Mesenchymal stem cell (in vitro differentiated cells and primary cell): Measurements from ENCODE around the gene IL17C.

Experiments used
- DNase-seq: peaks from one replicate; pipeline ENCODE4 v3.0.0-alpha.2; 2013
- H2AFZ ChIP-seq: one replicate; pipeline ENCODE4 v1.6.1; 2013; ENCODE audit warnings: low read depth, mild to moderate bottlenecking, control low read depth, inconsistent platforms, low read length, moderate library complexity
- H2AK5ac ChIP-seq: 2 replicates; pipeline ENCODE4 v1.6.1; 2013; ENCODE audit warnings: low read length, moderate library complexity, mild to moderate bottlenecking, inconsistent platforms; ENCODE audit not compliant: severe bottlenecking
- H2BK120ac ChIP-seq: one replicate; pipeline ENCODE4 v1.6.1; 2013; ENCODE audit warnings: low read depth, mild to moderate bottlenecking, inconsistent platforms, low read length, moderate library complexity
- H2BK12ac ChIP-seq, 2 experiments: one replicate each; pipeline ENCODE4 v1.6.1; 2013; ENCODE audit warnings: inconsistent platforms in 2 of 2, low read length in 2 of 2, mild to moderate bottlenecking in 2 of 2, moderate library complexity in 2 of 2, control low read depth in 1 of 2
- H2BK15ac ChIP-seq: one replicate; pipeline ENCODE4 v1.6.1; 2013; ENCODE audit warnings: mild to moderate bottlenecking, low read depth, inconsistent platforms; ENCODE audit not compliant: poor library complexity, severe bottlenecking
- H2BK5ac ChIP-seq: 2 replicates; pipeline ENCODE4 v1.6.1; 2013; ENCODE audit warnings: low read depth, mild to moderate bottlenecking, low read length, control low read depth, inconsistent platforms; ENCODE audit not compliant: poor library complexity, severe bottlenecking
- H3K14ac ChIP-seq, 2 experiments: one replicate each; pipeline ENCODE4 v1.6.1; 2013; ENCODE audit warnings: inconsistent platforms in 2 of 2, low read length in 2 of 2, control low read depth in 1 of 2, mild to moderate bottlenecking in 1 of 2, moderate library complexity in 1 of 2
- H3K18ac ChIP-seq, 2 experiments: one replicate each; pipeline ENCODE4 v1.6.1; 2013; ENCODE audit warnings: inconsistent platforms in 2 of 2, low read length in 2 of 2, control low read depth in 1 of 2, low read depth in 1 of 2, mild to moderate bottlenecking in 1 of 2
- H3K23ac ChIP-seq, 2 experiments: one replicate each; pipeline ENCODE4 v1.6.1; 2013; ENCODE audit warnings: inconsistent platforms in 2 of 2, low read length in 2 of 2, mild to moderate bottlenecking in 2 of 2, moderate library complexity in 2 of 2, control low read depth in 1 of 2
- H3K27ac ChIP-seq: 2 replicates; pipeline ENCODE4 v1.5.1; 2013; ENCODE audit warnings: mild to moderate bottlenecking, moderate library complexity, low read length, control low read depth, inconsistent platforms; ENCODE audit not compliant: poor library complexity, severe bottlenecking
- H3K27me3 ChIP-seq, 2 experiments: 2 replicates each; pipeline versions ENCODE4 v1.6.1 to v1.7.0; 2013; ENCODE audit warnings: low read length in 2 of 2, mild to moderate bottlenecking in 2 of 2, moderate library complexity in 2 of 2, control low read depth in 1 of 2, inconsistent platforms in 1 of 2; ENCODE audit not compliant: control insufficient read depth in 1 of 2, insufficient read depth in 1 of 2
- H3K36me3 ChIP-seq, 2 experiments: 2 replicates each; pipeline versions ENCODE4 v1.6.1 to v1.7.0; 2013; ENCODE audit warnings: low read length in 2 of 2, control low read depth in 1 of 2, inconsistent platforms in 1 of 2, low read depth in 1 of 2, mild to moderate bottlenecking in 1 of 2; ENCODE audit not compliant: insufficient read depth in 2 of 2, control insufficient read depth in 1 of 2
- H3K4ac ChIP-seq, 2 experiments: one replicate each; pipeline ENCODE4 v1.6.1; 2013; ENCODE audit warnings: inconsistent platforms in 2 of 2, low read length in 2 of 2, mild to moderate bottlenecking in 2 of 2, moderate library complexity in 2 of 2, control low read depth in 1 of 2, low read depth in 1 of 2
- H3K4me1 ChIP-seq: 2 replicates; pipeline ENCODE4 v1.6.1; 2013; ENCODE audit warnings: low read depth, low read length, control low read depth; ENCODE audit not compliant: control insufficient read depth, insufficient read depth
- H3K4me2 ChIP-seq: 2 replicates; pipeline ENCODE4 v1.6.1; 2013; ENCODE audit warnings: low read length, mild to moderate bottlenecking, inconsistent platforms; ENCODE audit not compliant: poor library complexity, severe bottlenecking
- H3K4me3 ChIP-seq, 2 experiments: 2 replicates each; pipeline versions ENCODE4 v1.5.1 to v1.7.0; 2013; ENCODE audit warnings: low read length in 2 of 2, mild to moderate bottlenecking in 2 of 2, control low read depth in 1 of 2, low read depth in 1 of 2; ENCODE audit not compliant: insufficient read depth in 1 of 2
- H3K79me1 ChIP-seq: replicated peaks from 2 replicates; pipeline ENCODE4 v1.6.1; 2013; ENCODE audit warnings: mild to moderate bottlenecking, control low read depth, low read length, inconsistent platforms; ENCODE audit not compliant: poor library complexity, severe bottlenecking
- H3K9ac ChIP-seq: 2 replicates; pipeline ENCODE4 v1.7.0; 2013; ENCODE audit warnings: mild to moderate bottlenecking, low read length, moderate library complexity
- H3K9me3 ChIP-seq: 2 replicates; pipeline ENCODE4 v1.7.0; 2013; ENCODE audit warnings: mild to moderate bottlenecking, low read length; ENCODE audit not compliant: control insufficient read depth
- H4K8ac ChIP-seq: one replicate; pipeline ENCODE4 v1.6.1; 2013; ENCODE audit warnings: inconsistent platforms, mild to moderate bottlenecking, low read length, moderate library complexity
- H4K91ac ChIP-seq: one replicate; pipeline ENCODE4 v1.6.1; 2013; ENCODE audit warnings: mild to moderate bottlenecking, low read length, inconsistent platforms
- WGBS: methylation state at CpG from one replicate; pipeline ENCODE4 v1.1.7; 2013; ENCODE audit warnings: mixed read lengths; 5-methylcytosine and 5-hydroxymethylcytosine counted together

Gene IL17C

DNA sequence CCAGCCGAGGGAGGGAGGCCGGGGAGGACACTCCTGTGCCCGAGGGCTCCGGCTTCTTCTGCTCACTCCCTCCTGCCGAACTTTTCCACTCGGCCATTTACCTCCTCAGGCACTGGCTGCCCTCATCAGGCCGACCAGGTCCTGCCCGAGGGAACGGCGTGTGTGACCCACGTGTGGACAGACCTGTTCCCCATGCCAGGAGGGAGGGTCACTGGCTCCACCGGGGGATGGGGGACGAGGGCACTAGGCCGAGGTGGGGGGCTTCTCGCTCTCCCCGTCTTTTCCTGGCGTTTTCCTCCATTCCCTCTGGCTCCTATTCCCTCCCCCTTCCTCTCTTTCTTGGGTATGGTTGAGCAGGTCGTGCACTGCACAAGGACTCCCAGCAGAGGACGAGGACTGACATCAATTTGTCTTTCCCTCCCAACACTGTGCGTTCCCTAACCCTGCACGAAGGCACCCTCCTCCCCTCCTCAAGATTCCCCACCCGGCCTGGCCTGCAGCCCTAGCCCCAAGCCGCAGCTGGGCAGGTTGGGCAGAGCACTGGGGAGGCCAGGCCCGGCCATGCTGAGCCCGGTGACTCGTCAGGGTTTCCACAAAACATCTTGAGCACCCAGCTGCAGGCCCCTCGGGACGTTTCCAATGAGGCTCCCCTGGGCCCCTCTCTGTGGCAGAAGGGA lies 3.2 kb upstream of the IL17C start:
- Histone ChIP-seq H3K18ac (peak overlapping the region; percentile 61 to 81), H3K79me1 (peaks cover 2% of the 10 kb centered on the region), H4K91ac (peak overlapping the region; percentile 59), H3K36me3 (peaks cover 20 to 30% of the 10 kb centered on the region in 2 experiments), H3K27me3 (peaks cover 19 to 46% of the 10 kb centered on the region in 2 experiments), H2BK5ac (no peak overlapping the region), H3K27ac (no peak overlapping the region), H3K4me1 (peaks cover 26% of the 10 kb centered on the region), H4K8ac (no peak overlapping the region), H3K9ac (peak overlapping the region; percentile 48), H3K9me3 (no peaks in the 10 kb centered on the region), H3K4me2 (peak overlapping the region; percentile 96), H2AK5ac (no peak overlapping the region), H3K14ac (no peak overlapping the region), H2BK120ac (no peak overlapping the region), H2BK15ac (peak overlapping the region; percentile 9), H3K4me3 (peak overlapping the region; percentile 58 to 68), H2AFZ (no peak overlapping the region), H3K23ac (no peak overlapping the region), H2BK12ac (peak overlapping the region in 1 of 2 experiments; percentile 7), H3K4ac (no peak overlapping the region)
- WGBS = 33% methylated on average over 24 of the region's 28 CpGs
- DNase-seq = peak; percentile 58

DNA sequence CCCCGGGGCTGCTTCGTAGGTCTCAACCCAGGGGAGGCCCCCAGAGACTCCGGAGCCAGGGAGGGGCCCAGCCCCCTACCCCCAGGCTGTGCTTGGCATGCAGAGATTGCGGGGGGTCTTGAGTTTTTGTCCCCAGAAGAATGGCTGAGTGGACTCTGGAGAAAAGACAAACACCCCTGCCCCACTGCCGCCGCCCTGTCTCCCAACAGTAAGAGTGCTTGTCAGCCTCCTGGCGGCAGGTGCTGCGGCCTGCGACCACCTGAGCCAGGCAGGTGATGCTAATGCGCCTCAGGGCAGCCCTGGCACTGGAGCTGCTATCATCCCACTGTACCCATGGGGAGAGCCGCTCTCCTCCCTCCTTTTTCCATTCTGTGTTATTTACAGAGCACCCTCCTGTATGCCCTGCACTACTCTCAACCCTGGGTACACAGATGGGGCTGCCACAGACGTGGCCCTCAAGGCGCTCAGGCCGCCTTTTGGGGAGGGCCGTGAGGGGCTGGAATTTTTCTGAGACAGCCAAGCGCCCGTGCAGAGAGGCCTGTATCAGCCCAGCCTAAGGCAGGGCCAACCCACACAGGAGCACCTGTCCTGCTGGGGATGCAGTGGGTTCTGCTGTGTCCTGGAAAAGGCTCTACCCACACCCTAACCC lies 2.6 kb upstream of the IL17C start:
- peaks cover 26% of the 10 kb centered on the region for H3K4me1 ChIP-seq
- H4K8ac ChIP-seq = no peak overlapping the region
- H2BK5ac ChIP-seq = no peak overlapping the region
- H3K27me3 ChIP-seq = peaks cover 26 to 52% of the 10 kb centered on the region in 2 experiments
- no peak overlapping the region for H3K4me2 ChIP-seq
- H3K14ac ChIP-seq = no peak overlapping the region
- no peak overlapping the region for H2BK12ac ChIP-seq
- peak overlapping the region; percentile 9 for H2BK15ac ChIP-seq
- no peak overlapping the region for H2AK5ac ChIP-seq
- no peak overlapping the region for H3K18ac ChIP-seq
- no peak overlapping the region for H3K23ac ChIP-seq
- peaks cover 2% of the 10 kb centered on the region for H3K79me1 ChIP-seq
- 95% methylated on average over 17 of the region's 17 CpGs for WGBS
- DNase-seq = no peak
- H3K9me3 ChIP-seq = no peaks in the 10 kb centered on the region
- H3K27ac ChIP-seq = no peak overlapping the region
- no peak overlapping the region for H2AFZ ChIP-seq
- H3K4me3 ChIP-seq = no peak overlapping the region
- H3K4ac ChIP-seq = no peak overlapping the region
- peaks cover 15 to 23% of the 10 kb centered on the region in 2 experiments for H3K36me3 ChIP-seq
- no peak overlapping the region for H4K91ac ChIP-seq
- H2BK120ac ChIP-seq = no peak overlapping the region
- no peak overlapping the region for H3K9ac ChIP-seq

DNA sequence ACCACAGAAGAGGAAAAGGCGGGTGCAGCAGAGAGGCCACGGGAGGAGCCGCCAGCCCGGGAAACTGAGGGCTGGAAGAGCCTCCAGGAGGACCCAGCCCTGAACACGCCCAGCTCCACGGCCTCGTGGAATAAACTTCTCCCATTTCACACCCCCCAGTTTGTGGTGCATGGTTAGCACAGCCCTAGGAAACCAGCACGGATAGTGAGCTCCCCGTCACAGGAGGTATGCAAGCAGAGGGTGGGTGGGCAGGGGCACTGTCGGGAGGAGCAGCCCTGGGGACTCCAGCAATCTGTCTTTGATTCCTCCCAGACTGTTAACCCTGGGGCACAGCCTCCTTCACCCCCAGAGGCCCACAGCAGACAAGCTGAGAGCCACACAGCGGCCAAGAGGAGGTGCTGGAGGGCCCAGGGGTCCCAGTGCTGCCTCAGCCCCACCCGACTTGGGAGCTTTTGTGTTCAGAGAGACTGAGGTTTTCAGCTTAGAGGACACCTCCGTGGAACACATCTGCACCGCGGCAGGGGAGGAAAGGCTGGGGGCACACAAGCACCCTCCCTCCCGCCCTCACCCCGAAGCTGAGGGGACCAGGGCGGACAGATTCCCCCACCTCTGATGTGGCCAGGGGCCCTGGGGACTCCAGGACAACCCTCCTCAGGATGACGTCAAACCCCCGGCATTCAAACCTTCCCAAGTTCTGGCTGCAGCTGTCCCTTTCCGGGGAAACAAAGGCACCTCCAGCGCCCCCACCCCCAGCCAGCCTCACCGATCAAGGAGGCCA lies 1.7 kb upstream of the IL17C start:
- no peak overlapping the region for H2BK120ac ChIP-seq
- no peak overlapping the region for H3K18ac ChIP-seq
- DNase-seq = no peak
- H2AFZ ChIP-seq = no peak overlapping the region
- H3K27ac ChIP-seq = no peak overlapping the region
- peaks cover 26% of the 10 kb centered on the region for H3K4me1 ChIP-seq
- H2BK15ac ChIP-seq = peak overlapping the region; percentile 77
- H4K91ac ChIP-seq = no peak overlapping the region
- H2BK12ac ChIP-seq = no peak overlapping the region
- peaks cover 2% of the 10 kb centered on the region for H3K79me1 ChIP-seq
- H3K4me2 ChIP-seq = no peak overlapping the region
- no peaks in the 10 kb centered on the region for H3K9me3 ChIP-seq
- peaks cover 26 to 58% of the 10 kb centered on the region in 2 experiments for H3K27me3 ChIP-seq
- H3K9ac ChIP-seq = no peak overlapping the region
- H3K4me3 ChIP-seq = no peak overlapping the region
- WGBS = 83% methylated on average over 19 of the region's 23 CpGs
- H3K14ac ChIP-seq = no peak overlapping the region
- no peak overlapping the region for H4K8ac ChIP-seq
- H2AK5ac ChIP-seq = no peak overlapping the region
- no peak overlapping the region for H3K23ac ChIP-seq
- H2BK5ac ChIP-seq = no peak overlapping the region
- peaks cover 9 to 15% of the 10 kb centered on the region in 2 experiments for H3K36me3 ChIP-seq
- H3K4ac ChIP-seq = peak overlapping the region in 1 of 2 experiments; percentile 8
